Measurements from ENCODE around the gene PKMYT1. TPM values are rescaled to one million over a fixed set of nuclear protein-coding genes. Genes with fewer than 3 reads are reported as not detected.

The PKMYT1 gene
- total and polyA plus RNA-seq, 9 of the 15 experiments (the other 6 are each of a cell fraction or from before 2014, with no cell fraction given), result 8.7 to 201 (median 37.8) TPM

DNA sequence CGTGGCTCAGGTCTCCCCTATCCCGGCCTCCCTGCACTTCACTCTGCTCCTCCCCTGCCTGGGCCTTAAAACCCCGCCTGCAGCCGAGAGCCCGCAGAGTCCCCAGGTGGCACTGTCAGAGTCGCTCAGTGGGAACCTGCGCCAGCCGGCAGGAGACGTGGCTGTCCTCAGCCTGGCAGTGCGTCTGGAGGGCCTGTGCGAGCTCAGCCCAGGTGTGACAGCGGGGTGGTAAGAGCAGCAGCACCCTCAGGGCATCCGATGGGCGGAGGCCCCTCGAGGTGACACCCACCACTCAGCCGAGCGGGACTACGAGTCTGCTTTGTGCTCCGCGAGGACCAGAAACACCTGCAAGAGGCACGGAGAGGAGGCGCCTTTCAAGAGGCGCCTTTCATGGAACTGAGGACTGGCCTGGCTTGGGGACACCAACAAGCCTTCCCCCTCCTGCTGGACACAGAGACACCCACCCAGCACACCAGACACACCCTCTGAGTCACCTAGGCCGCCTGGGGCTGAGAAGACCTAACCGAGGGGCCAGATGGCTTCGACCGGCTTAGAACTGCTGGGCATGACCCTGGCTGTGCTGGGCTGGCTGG is 32.7 kb upstream of the PKMYT1 start, which contains the start of gene CLDN9:
Gene CLDN9, plus strand, starts transcription at position 96 of the 593 bp plus-strand sequence. Its CDS starts 440 bp downstream, at position 536.
- no peak within 1 kb of the TSS for H3K4me3 ChIP-seq
- 60% methylated on average over 24 of the region's 27 CpGs for WGBS (ENCODE audit: insufficient coverage, low coverage, missing lambda C conversion rate)
- no peaks in the 10 kb centered on the region for H3K36me3 ChIP-seq (ENCODE audit: control insufficient read depth, insufficient read depth, low read length)
- H3K9ac ChIP-seq (ENCODE audit: insufficient read depth in 1 of 2, low read depth in 2 of 2, low read length in 2 of 2), result peak within 1 kb of the TSS in 1 of 2 experiments; percentile 67; a peak in 2 of 4 replicates
- H3K9me1 ChIP-seq (ENCODE audit: control insufficient read depth, insufficient read depth, low read length), result peaks cover 3% of the 10 kb centered on the region
- H3K9me3 ChIP-seq (replicated peaks; ENCODE audit: control insufficient read depth, insufficient read depth, low read depth, low read length), result no peaks in the 10 kb centered on the region
- DNase-seq (ENCODE audit: extremely low read depth in 1 of 4, low spot score in 3 of 4) (peak in 1 of 4 experiments; percentile 45), ATAC-seq (peak; percentile 11; the same call in 1 of the 3 replicates), FAIRE-seq (no peak)
- BruUV-seq (replicated peaks), result no TSS peak
- CTCF ChIA-PET (ENCODE audit: low intra/inter-chr PET ratio), result no interaction called here
- TF ChIP-seq FOS (IDR thresholded peaks at IDR 0.05; ENCODE audit: extremely low read depth, insufficient read length) (no peak), EGR1 (conservative IDR thresholded peaks at IDR 0.05) (0 out of 2 replicates have a peak, but pooled peaks have one; percentile 18), POLR2G (IDR thresholded peaks at IDR 0.05; ENCODE audit: low read depth, low read length) (peak; percentile 7; the same call in 1 of the 2 replicates)
- in situ Hi-C loops (cut with MboI), result no loop called here
- peaks cover 29 to 82% of the 10 kb centered on the region in 2 experiments for H3K4me1 ChIP-seq (replicated peaks in 1 of 2; ENCODE audit: control insufficient read depth in 2 of 2, insufficient read depth in 2 of 2, low read length in 2 of 2)
- intact Hi-C loops (cut with micrococcal nuclease), result no loop called here
- no peaks in the 10 kb centered on the region for H3K79me2 ChIP-seq (ENCODE audit: control insufficient read depth, insufficient read depth, low read length)
- POLR2A ChIA-PET, result no interaction called here
- H3K4me2 ChIP-seq (ENCODE audit: insufficient read depth, low read length), result no peak within 1 kb of the TSS
- H4K20me1 ChIP-seq (replicated peaks; ENCODE audit: control insufficient read depth, insufficient read depth, low read length), result no peaks in the 10 kb centered on the region
- H3K27ac ChIP-seq (ENCODE audit: extremely low read depth, low read depth, low read length), result no peak within 1 kb of the TSS
- no peak within 1 kb of the TSS for H2AFZ ChIP-seq (ENCODE audit: low read depth, low read length)
- no peaks in the 10 kb centered on the region for H3K27me3 ChIP-seq (ENCODE audit: control insufficient read depth in 2 of 2, insufficient read depth in 2 of 2, low read length in 2 of 2)

DNA sequence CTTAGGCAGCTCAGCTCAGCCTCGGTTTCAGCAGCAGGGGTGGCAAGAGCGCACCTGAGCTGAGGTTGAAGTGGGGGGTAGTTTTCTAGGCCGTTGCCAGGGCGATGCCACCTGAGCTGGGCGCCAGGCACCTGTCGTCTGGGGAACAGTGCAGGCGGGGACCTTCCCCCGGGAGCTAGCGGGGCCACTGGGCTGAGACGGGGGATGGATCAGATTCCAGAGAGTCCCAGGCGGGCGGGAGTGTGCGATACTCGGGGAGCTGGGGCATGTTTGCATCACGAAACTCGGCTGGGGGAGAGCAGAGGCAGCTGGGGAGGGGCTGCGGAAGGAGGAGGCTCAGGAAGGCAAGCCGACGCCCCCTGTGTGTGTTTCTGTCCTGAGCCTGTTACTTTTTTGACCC is 32.0 kb upstream of the PKMYT1 start:
- Histone ChIP-seq H3K4me2 (ENCODE audit: insufficient read depth, low read length) (no peak overlapping the region), H3K9me3 (replicated peaks; ENCODE audit: control insufficient read depth, insufficient read depth, low read depth, low read length) (no peaks in the 10 kb centered on the region)
- WGBS (ENCODE audit: insufficient coverage, low coverage, missing lambda C conversion rate), result 45% methylated on average over 17 of the region's 19 CpGs

More for the DNA sequence above, 32.0 kb upstream of the PKMYT1 start:
- no TSS peak for BruUV-seq (replicated peaks)
- DNase-seq (ENCODE audit: extremely low read depth in 1 of 4, low spot score in 3 of 4) (no peak), FAIRE-seq (no peak), ATAC-seq (no peak)
- in situ Hi-C loops (cut with MboI) (no loop called here), intact Hi-C loops (cut with micrococcal nuclease) (no loop called here)
- no peak overlapping the region for H3K4me3 ChIP-seq
- H4K20me1 ChIP-seq (replicated peaks; ENCODE audit: control insufficient read depth, insufficient read depth, low read length), result no peaks in the 10 kb centered on the region
- TF ChIP-seq OTX1 (CRISPR knock-in tag; IDR thresholded peaks at IDR 0.05) (no peak), RNF2 (IDR thresholded peaks at IDR 0.05) (no peak), ZNF707 (CRISPR knock-in tag; conservative IDR thresholded peaks at IDR 0.05) (no peak), NFRKB (IDR thresholded peaks at IDR 0.05; ENCODE audit: low read depth) (no peak), STAT5B (CRISPR knock-in tag; IDR thresholded peaks at IDR 0.05) (no peak), ZBTB7A (IDR thresholded peaks at IDR 0.05; ENCODE audit: borderline replicate concordance, control insufficient read depth, low read depth, low read length) (0 out of 2 replicates have a peak, but pooled peaks have one; percentile 29), YBX1 (IDR thresholded peaks at IDR 0.05) (no peak)
- TF ChIP-seq, protein P1, sequence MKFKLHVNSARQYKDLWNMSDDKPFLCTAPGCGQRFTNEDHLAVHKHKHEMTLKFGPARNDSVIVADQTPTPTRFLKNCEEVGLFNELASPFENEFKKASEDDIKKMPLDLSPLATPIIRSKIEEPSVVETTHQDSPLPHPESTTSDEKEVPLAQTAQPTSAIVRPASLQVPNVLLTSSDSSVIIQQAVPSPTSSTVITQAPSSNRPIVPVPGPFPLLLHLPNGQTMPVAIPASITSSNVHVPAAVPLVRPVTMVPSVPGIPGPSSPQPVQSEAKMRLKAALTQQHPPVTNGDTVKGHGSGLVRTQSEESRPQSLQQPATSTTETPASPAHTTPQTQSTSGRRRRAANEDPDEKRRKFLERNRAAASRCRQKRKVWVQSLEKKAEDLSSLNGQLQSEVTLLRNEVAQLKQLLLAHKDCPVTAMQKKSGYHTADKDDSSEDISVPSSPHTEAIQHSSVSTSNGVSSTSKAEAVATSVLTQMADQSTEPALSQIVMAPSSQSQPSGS (CRISPR knock-in tag; IDR thresholded peaks at IDR 0.05), result no peak
- H3K27me3 ChIP-seq (ENCODE audit: control insufficient read depth in 2 of 2, insufficient read depth in 2 of 2, low read length in 2 of 2), result no peaks in the 10 kb centered on the region
- H3K27ac ChIP-seq (ENCODE audit: extremely low read depth, low read depth, low read length), result no peak overlapping the region
- H3K36me3 ChIP-seq (ENCODE audit: control insufficient read depth, insufficient read depth, low read length), result no peaks in the 10 kb centered on the region
- peaks cover 34 to 82% of the 10 kb centered on the region in 2 experiments for H3K4me1 ChIP-seq (replicated peaks in 1 of 2; ENCODE audit: control insufficient read depth in 2 of 2, insufficient read depth in 2 of 2, low read length in 2 of 2)
- CTCF ChIA-PET (ENCODE audit: low intra/inter-chr PET ratio), result no interaction called here
- POLR2A ChIA-PET, result no interaction called here
- H2AFZ ChIP-seq (ENCODE audit: low read depth, low read length), result no peak overlapping the region
- peaks cover 3% of the 10 kb centered on the region for H3K9me1 ChIP-seq (ENCODE audit: control insufficient read depth, insufficient read depth, low read length)
- no peak overlapping the region; a peak in 1 of 4 replicates for H3K9ac ChIP-seq (ENCODE audit: insufficient read depth in 1 of 2, low read depth in 2 of 2, low read length in 2 of 2)
- peaks cover 4% of the 10 kb centered on the region; the same call in 1 of the 3 replicates for H3K79me2 ChIP-seq (ENCODE audit: control insufficient read depth, insufficient read depth, low read length)
